Measurements from ENCODE around the gene XK. TPM values are rescaled to one million over a fixed set of nuclear protein-coding genes. Genes with fewer than 3 reads are reported as not detected.
"Not testable (repeated sequence)": the region's sequence is repeated elsewhere in the genome, so short reads cannot be mapped to it uniquely, and the experiment has no call there.

Gene XK
- total RNA-seq, 1 donor from 2014 or later = 0.25 TPM

DNA sequence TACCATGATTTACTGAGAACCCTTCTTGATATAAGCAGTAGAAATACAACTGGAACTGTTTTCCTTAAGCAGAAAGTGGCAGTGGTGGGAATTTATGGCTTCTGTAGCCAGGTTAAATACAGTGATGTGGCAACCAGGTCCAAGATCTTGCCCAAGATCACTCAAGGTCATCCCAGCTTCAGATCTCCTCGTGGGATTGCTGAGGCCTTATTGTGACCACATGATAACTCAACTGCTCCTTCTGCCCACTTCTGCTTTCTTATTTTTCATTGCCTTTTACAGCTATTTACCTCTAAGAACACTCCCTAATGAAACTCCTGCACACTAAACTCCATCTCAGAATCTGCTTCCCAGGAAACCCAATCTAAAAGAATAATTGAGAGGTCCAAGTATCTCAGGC, 81.8 kb downstream of the XK start:
- Mint-ChIP-seq H3K4me3 (ENCODE audit: unreplicated experiment) (no peak overlapping the region), H3K27me3 (ENCODE audit: low read depth, unreplicated experiment) (no peaks in the 10 kb centered on the region), H3K27ac (ENCODE audit: unreplicated experiment) (no peak overlapping the region), H3K36me3 (ENCODE audit: low read depth, unreplicated experiment) (no peaks in the 10 kb centered on the region), H3K9me3 (ENCODE audit: unreplicated experiment) (peaks cover 6% of the 10 kb centered on the region), H3K4me1 (ENCODE audit: low read depth, unreplicated experiment) (no peaks in the 10 kb centered on the region)
- H3K4me1 ChIP-seq (ENCODE audit: insufficient read depth, low read length) = no peaks in the 10 kb centered on the region
- no peak overlapping the region for H3K4me3 ChIP-seq (ENCODE audit: insufficient read depth, low read depth, low read length)
- H3K9ac ChIP-seq (ENCODE audit: low read length) = no peak overlapping the region
- no peaks in the 10 kb centered on the region for H3K27me3 ChIP-seq (ENCODE audit: insufficient read depth, low read length)
- H2AFZ ChIP-seq (ENCODE audit: low read depth, low read length) = no peak overlapping the region
- TF ChIP-seq, protein P1, sequence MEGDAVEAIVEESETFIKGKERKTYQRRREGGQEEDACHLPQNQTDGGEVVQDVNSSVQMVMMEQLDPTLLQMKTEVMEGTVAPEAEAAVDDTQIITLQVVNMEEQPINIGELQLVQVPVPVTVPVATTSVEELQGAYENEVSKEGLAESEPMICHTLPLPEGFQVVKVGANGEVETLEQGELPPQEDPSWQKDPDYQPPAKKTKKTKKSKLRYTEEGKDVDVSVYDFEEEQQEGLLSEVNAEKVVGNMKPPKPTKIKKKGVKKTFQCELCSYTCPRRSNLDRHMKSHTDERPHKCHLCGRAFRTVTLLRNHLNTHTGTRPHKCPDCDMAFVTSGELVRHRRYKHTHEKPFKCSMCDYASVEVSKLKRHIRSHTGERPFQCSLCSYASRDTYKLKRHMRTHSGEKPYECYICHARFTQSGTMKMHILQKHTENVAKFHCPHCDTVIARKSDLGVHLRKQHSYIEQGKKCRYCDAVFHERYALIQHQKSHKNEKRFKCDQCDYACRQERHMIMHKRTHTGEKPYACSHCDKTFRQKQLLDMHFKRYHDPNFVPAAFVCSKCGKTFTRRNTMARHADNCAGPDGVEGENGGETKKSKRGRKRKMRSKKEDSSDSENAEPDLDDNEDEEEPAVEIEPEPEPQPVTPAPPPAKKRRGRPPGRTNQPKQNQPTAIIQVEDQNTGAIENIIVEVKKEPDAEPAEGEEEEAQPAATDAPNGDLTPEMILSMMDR (IDR thresholded peaks at IDR 0.05; ENCODE audit: insufficient read depth, low read depth, low read length) = no peak
- no peak for TF ChIP-seq EZH2 (IDR thresholded peaks at IDR 0.05; ENCODE audit: insufficient read depth, low read length)
- no peaks in the 10 kb centered on the region for H3K79me2 ChIP-seq (ENCODE audit: insufficient read depth, low read length)
- H4K20me1 ChIP-seq (ENCODE audit: insufficient read depth, low read length) = no peaks in the 10 kb centered on the region
- no peak overlapping the region for H3K4me2 ChIP-seq (ENCODE audit: low read length)
- DNase-seq (ENCODE audit: low read depth) (no peak), FAIRE-seq (peak; percentile 54)
- H3K36me3 ChIP-seq (ENCODE audit: insufficient read depth, low read length) = no peaks in the 10 kb centered on the region
- H3K9me3 ChIP-seq (ENCODE audit: insufficient read depth, low read depth, low read length) = no peaks in the 10 kb centered on the region
- no peak overlapping the region for H3K27ac ChIP-seq (ENCODE audit: low read depth, low read length)

DNA sequence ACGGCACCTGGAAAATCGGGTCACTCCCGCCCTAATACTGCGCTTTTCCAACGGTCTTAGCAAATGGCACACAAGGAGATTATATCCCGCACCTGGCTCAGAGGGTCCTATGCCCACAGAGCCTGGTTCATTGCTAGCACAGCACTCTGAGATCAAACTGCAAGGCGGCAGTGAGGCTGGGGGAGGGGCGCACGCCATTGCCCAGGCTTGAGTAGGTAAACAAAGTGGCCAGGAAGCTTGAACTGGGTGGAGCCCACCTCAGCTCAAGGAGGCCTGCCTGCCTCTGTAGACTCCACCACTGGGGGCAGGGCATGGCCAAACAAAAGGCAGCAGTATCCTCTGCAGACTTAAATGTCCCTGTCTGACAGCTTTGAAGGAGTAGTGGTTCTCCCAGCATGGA, 83.3 kb downstream of the XK start:
- FAIRE-seq; DNase-seq (ENCODE audit: low read depth); H3K36me3 ChIP-seq (ENCODE audit: insufficient read depth, low read length); H3K27me3 Mint-ChIP-seq (ENCODE audit: low read depth, unreplicated experiment); H3K27ac Mint-ChIP-seq (ENCODE audit: unreplicated experiment); H3K4me3 Mint-ChIP-seq (ENCODE audit: unreplicated experiment); H3K79me2 ChIP-seq (ENCODE audit: insufficient read depth, low read length); H3K4me2 ChIP-seq (ENCODE audit: low read length); H3K4me1 Mint-ChIP-seq (ENCODE audit: low read depth, unreplicated experiment); H3K4me1 ChIP-seq (ENCODE audit: insufficient read depth, low read length); H3K9ac ChIP-seq (ENCODE audit: low read length); H3K9me3 ChIP-seq (ENCODE audit: insufficient read depth, low read depth, low read length); H3K36me3 Mint-ChIP-seq (ENCODE audit: low read depth, unreplicated experiment); H3K27me3 ChIP-seq (ENCODE audit: insufficient read depth, low read length); H3K4me3 ChIP-seq (ENCODE audit: insufficient read depth, low read depth, low read length); H4K20me1 ChIP-seq (ENCODE audit: insufficient read depth, low read length); H3K9me3 Mint-ChIP-seq (ENCODE audit: unreplicated experiment); H3K27ac ChIP-seq (ENCODE audit: low read depth, low read length); H2AFZ ChIP-seq (ENCODE audit: low read depth, low read length): not testable (repeated sequence)

DNA sequence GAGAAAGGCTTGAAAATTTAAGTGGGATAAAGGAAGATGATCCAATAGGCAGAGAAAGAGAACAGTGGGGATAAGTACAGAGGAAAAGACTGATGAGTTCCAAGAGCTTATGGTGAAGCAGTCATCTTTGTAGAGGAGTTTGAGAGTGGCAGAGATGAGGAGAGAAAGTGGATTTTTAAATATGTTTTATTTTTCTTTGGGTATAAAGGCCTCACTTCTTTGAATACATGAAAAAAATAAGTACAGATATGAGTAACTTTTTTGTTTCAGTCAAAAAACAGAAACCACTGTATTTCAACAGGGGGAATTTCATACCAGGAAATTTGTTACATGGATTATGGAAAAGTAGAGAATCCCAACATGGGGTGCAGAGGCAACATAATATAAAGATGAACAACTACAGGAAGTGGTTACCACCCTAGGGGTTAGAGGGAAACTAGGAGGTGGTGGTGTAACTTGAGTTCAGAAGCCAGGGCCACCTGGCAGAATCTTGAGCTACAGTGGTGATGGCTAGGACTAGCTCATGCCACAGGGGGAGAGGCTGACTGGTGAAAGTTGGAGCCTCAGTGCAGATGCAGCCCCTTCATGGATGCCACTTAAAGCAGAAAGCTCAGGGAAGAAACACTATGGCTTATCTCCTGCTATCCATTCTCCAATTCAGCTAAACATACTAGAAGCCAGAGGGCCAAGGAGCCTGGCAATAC, 90.8 kb downstream of the XK start:
- Histone ChIP-seq H2AFZ (ENCODE audit: low read depth, low read length) (no peak overlapping the region), H3K4me3 (ENCODE audit: insufficient read depth, low read depth, low read length) (no peak overlapping the region), H3K36me3 (ENCODE audit: insufficient read depth, low read length) (no peaks in the 10 kb centered on the region), H3K9me3 (ENCODE audit: insufficient read depth, low read depth, low read length) (no peaks in the 10 kb centered on the region), H3K4me2 (ENCODE audit: low read length) (no peak overlapping the region), H3K27me3 (ENCODE audit: insufficient read depth, low read length) (no peaks in the 10 kb centered on the region), H3K4me1 (ENCODE audit: insufficient read depth, low read length) (no peaks in the 10 kb centered on the region), H3K79me2 (ENCODE audit: insufficient read depth, low read length) (no peaks in the 10 kb centered on the region), H3K27ac (ENCODE audit: low read depth, low read length) (no peak overlapping the region), H4K20me1 (ENCODE audit: insufficient read depth, low read length) (no peaks in the 10 kb centered on the region), H3K9ac (ENCODE audit: low read length) (no peak overlapping the region)
- Mint-ChIP-seq H3K27ac (ENCODE audit: unreplicated experiment) (no peak overlapping the region), H3K4me3 (ENCODE audit: unreplicated experiment) (no peak overlapping the region), H3K27me3 (ENCODE audit: low read depth, unreplicated experiment) (no peaks in the 10 kb centered on the region), H3K4me1 (ENCODE audit: low read depth, unreplicated experiment) (no peaks in the 10 kb centered on the region), H3K36me3 (ENCODE audit: low read depth, unreplicated experiment) (no peaks in the 10 kb centered on the region), H3K9me3 (ENCODE audit: unreplicated experiment) (no peaks in the 10 kb centered on the region)
- DNase-seq (ENCODE audit: low read depth) (no peak), FAIRE-seq (peak; percentile 78)
- TF ChIP-seq, protein P1 (IDR thresholded peaks at IDR 0.05; ENCODE audit: insufficient read depth, low read depth, low read length) = no peak
- TF ChIP-seq EZH2 (IDR thresholded peaks at IDR 0.05; ENCODE audit: insufficient read depth, low read length) = no peak

Data from astrocyte (in vitro differentiated cells and primary cell).